Activated CD8-positive, alpha-beta T cell treated with anti-CD3 and anti-CD28 coated beads for 36 hours (primary cell): ENCODE results near the gene TMEM8B. TPM values are rescaled to one million over a fixed set of nuclear protein-coding genes. Genes with fewer than 3 reads are reported as not detected.
A peak's percentile ranks its signal among the peaks of the same experiment; 100 is the strongest.

Experiments
- ATAC-seq: fragments of 200-7000 bp; cut with Tn5 transposase; one replicate; pipeline ENCODE4 v1.10.0; 2021; ENCODE audit warnings: mild to moderate bottlenecking, moderate library complexity
- CTCF ChIA-PET: fragments of 350-600 bp; sonication (Branson Sonifier 250); formaldehyde crosslinking; loops from one replicate; lab custom pipeline; 2021; ENCODE audit warnings: antibody characterized with exemption; lab: Charles Lee
- POLR2A ChIA-PET: fragments of 350-600 bp; sonication (Branson Sonifier 250); formaldehyde crosslinking; loops from one replicate; lab custom pipeline; 2021; ENCODE audit warnings: antibody characterized with exemption; lab: Charles Lee
- DNase-seq: peaks from one replicate; pipeline ENCODE4 v3.0.0-alpha.2; 2020
- H3K27ac Mint-ChIP-seq: one replicate; pipeline ENCODE4 v1.8.0; 2021; ENCODE audit warnings: mild to moderate bottlenecking, mixed read lengths
- H3K27me3 Mint-ChIP-seq: one replicate; pipeline ENCODE4 v1.8.0; 2021; ENCODE audit warnings: mixed read lengths
- H3K36me3 Mint-ChIP-seq: one replicate; pipeline ENCODE4 v1.8.0; 2021; ENCODE audit warnings: low read depth, mixed read lengths
- H3K4me1 Mint-ChIP-seq: one replicate; pipeline ENCODE4 v1.8.0; 2021; ENCODE audit warnings: low read depth, mixed read lengths
- H3K4me3 Mint-ChIP-seq: one replicate; pipeline ENCODE4 v1.8.0; 2021; ENCODE audit warnings: mild to moderate bottlenecking, moderate library complexity, mixed read lengths
- H3K9me3 Mint-ChIP-seq: one replicate; pipeline ENCODE4 v1.8.0; 2021; ENCODE audit warnings: mixed read lengths
- intact Hi-C: fragments of 100-400 bp; cut with micrococcal nuclease; formaldehyde crosslinking; loops from one replicate; pipeline ENCODE4 v1.10.0; 2022
- total RNA-seq, 2 experiments: library from RNA; stranded (reverse); gene quantifications; one replicate each; pipeline ENCODE4 v1.2.3, GENCODE V29; 2021
- TF ChIP-seq, protein P1 (sequence below): fragments of 200-600 bp; IDR thresholded peaks from one replicate; pipeline ENCODE4 v1.8.0; 2022; ENCODE audit warnings: antibody characterized with exemption, mild to moderate bottlenecking

The TMEM8B gene
- total RNA-seq, 2 experiments from 2014 or later, result 3.4 to 4.3 TPM

DNA sequence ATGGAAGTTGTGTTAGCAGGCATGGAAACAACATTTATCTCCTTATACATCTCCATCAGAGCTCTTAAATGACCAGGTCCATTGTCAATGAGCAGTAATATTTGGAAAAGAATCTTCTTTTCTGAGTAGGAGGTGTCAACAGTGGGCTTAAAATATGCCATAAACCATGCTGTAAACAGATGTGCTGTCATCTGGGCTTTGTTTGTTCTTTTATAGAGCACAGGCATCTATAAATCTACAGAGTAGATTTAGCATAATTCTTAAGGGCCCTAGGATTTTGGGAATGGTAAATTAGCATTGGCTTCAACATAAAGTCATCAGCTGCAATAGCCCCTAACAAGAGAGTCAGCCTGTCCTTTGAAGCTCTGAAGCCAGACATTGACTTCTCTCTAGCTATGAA, 69.3 kb downstream of the TMEM8B start:
- POLR2A ChIA-PET, result interaction anchor here (0.8 kb wide), 1 partner anchor 38 kb away, joined by 3 read pairs; no protein-coding TSS in a partner anchor

DNA sequence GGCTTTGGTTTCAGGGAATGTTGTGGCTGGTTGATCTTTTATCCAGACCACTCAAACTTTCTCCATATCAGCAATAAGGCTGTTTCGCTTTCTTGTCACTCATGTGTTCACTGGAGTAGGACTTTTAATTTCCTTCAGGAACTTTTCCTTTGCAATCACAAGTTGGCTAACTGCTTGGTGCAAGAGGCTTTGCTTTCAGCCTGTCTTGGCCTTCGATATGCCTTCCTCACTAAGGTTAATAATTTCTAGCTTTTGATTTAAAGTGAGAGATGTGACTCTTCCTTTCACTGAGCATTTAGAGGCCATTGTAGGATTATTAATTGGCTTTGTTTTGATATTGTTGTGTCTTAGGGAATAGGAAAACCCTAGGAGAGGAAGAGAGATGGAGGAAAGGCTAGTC, 70.0 kb downstream of the TMEM8B start:
- Mint-ChIP-seq H3K4me1 (peaks cover 3% of the 10 kb centered on the region), H3K4me3 (no peak overlapping the region), H3K27me3 (peaks cover 6% of the 10 kb centered on the region), H3K36me3 (no peaks in the 10 kb centered on the region), H3K27ac (no peak overlapping the region), H3K9me3 (no peaks in the 10 kb centered on the region)
- CTCF ChIA-PET, result interaction anchor here (0.9 to 1.8 kb wide), 5 partner anchors 12 to 124 kb away, joined by 3 to 5 read pairs (median 3); no protein-coding TSS in a partner anchor
- POLR2A ChIA-PET, result interaction anchor here (0.8 kb wide), 1 partner anchor 38 kb away, joined by 3 read pairs; no protein-coding TSS in a partner anchor
- DNase-seq (no peak), ATAC-seq (no peak)
- TF ChIP-seq, protein P1, sequence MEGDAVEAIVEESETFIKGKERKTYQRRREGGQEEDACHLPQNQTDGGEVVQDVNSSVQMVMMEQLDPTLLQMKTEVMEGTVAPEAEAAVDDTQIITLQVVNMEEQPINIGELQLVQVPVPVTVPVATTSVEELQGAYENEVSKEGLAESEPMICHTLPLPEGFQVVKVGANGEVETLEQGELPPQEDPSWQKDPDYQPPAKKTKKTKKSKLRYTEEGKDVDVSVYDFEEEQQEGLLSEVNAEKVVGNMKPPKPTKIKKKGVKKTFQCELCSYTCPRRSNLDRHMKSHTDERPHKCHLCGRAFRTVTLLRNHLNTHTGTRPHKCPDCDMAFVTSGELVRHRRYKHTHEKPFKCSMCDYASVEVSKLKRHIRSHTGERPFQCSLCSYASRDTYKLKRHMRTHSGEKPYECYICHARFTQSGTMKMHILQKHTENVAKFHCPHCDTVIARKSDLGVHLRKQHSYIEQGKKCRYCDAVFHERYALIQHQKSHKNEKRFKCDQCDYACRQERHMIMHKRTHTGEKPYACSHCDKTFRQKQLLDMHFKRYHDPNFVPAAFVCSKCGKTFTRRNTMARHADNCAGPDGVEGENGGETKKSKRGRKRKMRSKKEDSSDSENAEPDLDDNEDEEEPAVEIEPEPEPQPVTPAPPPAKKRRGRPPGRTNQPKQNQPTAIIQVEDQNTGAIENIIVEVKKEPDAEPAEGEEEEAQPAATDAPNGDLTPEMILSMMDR, result no peak
- intact Hi-C loops, result no loop called here

More for the DNA sequence above, 69.3 kb downstream of the TMEM8B start:
- ATAC-seq, result no peak
- Mint-ChIP-seq H3K27ac (no peak overlapping the region), H3K9me3 (no peaks in the 10 kb centered on the region), H3K27me3 (peaks cover 7% of the 10 kb centered on the region), H3K4me3 (no peak overlapping the region), H3K4me1 (peaks cover 3% of the 10 kb centered on the region), H3K36me3 (no peaks in the 10 kb centered on the region)
- TF ChIP-seq, protein P1, result no peak
- no peak for DNase-seq
- intact Hi-C loops, result no loop called here
- CTCF ChIA-PET, result interaction anchor here (0.9 to 1.8 kb wide), 8 partner anchors 13 to 125 kb away, joined by 3 to 6 read pairs (median 3); no protein-coding TSS in a partner anchor

DNA sequence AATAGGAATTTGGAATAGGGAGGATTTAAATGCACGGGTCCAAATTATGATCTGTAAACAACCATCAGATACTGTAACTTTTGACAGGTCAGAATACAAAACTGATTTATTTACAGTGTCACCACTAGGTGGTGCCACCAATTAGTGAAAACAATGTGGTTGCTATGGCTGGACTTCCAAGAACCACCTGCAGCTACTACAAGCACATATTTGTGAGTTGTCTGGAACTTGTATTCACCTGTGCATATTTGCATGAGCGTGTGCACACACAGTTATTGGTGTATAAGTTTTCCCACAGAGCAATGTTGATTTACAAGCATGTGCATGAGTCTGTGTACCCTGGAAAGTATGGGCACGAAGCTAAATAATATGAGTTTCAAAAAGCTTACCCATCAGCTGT, 74.0 kb downstream of the TMEM8B start:
- H3K27ac Mint-ChIP-seq, result no peak overlapping the region
- TF ChIP-seq, protein P1, result peak; percentile 93
- POLR2A ChIA-PET, result interaction anchor here (0.7 kb wide), 1 partner anchor 171 kb away, joined by 3 read pairs; no protein-coding TSS in a partner anchor
- DNase-seq (peak; percentile 35), ATAC-seq (peak; percentile 67)
- no peaks in the 10 kb centered on the region for H3K36me3 Mint-ChIP-seq
- H3K4me3 Mint-ChIP-seq, result no peak overlapping the region
- CTCF ChIA-PET, result interaction anchor here (0.6 to 5.9 kb wide), 45 partner anchors 9 to 173 kb away, joined by 3 to 147 read pairs (median 4); partner anchors contain the start of genes FAM221B, SPAG8 and TMEM8B
- no peaks in the 10 kb centered on the region for H3K9me3 Mint-ChIP-seq
- peaks cover 3% of the 10 kb centered on the region for H3K27me3 Mint-ChIP-seq
- peaks cover 9% of the 10 kb centered on the region for H3K4me1 Mint-ChIP-seq
- intact Hi-C loops, result no loop called here

- H3K9me3 Mint-ChIP-seq, result no peaks in the 10 kb centered on the region
- ChIA-PET POLR2A (no interaction called here), CTCF (interaction anchor here (1.4 to 5.9 kb wide), 3 partner anchors 22 to 51 kb away, joined by 4 to 147 read pairs (median 5); no protein-coding TSS in a partner anchor)
- no peak overlapping the region for H3K27ac Mint-ChIP-seq
- DNase-seq, result no peak
- TF ChIP-seq, protein P1, result no peak
- H3K4me1 Mint-ChIP-seq, result peaks cover 22% of the 10 kb centered on the region
- no peak for ATAC-seq
- peaks cover 3% of the 10 kb centered on the region for H3K27me3 Mint-ChIP-seq
- no peaks in the 10 kb centered on the region for H3K36me3 Mint-ChIP-seq
- H3K4me3 Mint-ChIP-seq, result no peak overlapping the region
- intact Hi-C loops, result no loop called here
These were observed 75.3 kb downstream of the TMEM8B start for GRCh38 chr9:35904338-35904737.
